H1 (cell line): ENCODE data around the gene MRPL42. TPM values are rescaled to one million over a fixed set of nuclear protein-coding genes. Genes with fewer than 3 reads are reported as not detected.

Experiments used
- CTCF ChIA-PET: fragments of 300-600 bp; sonication (Branson Sonifier 250); formaldehyde crosslinking; loops from one replicate; lab custom pipeline; 2021; ENCODE audit not compliant: partially characterized antibody; lab: Charles Lee
- POLR2A ChIA-PET: fragments of 300-600 bp; sonication (Branson Sonifier 250); formaldehyde crosslinking; loops from one replicate; lab custom pipeline; 2021; ENCODE audit warnings: inconsistent platforms; ENCODE audit not compliant: partially characterized antibody; lab: Charles Lee
- DNase-seq, 2 experiments: peaks; one replicate each; pipeline versions ENCODE4 v3.0.0 to v3.0.0-alpha.2; 2010 to 2022; ENCODE audit warnings: low spot score in 2 of 2, low read depth in 1 of 2, mixed read lengths in 1 of 2
- FAIRE-seq: peaks from 2 replicates; lab custom pipeline; 2011; peaks lifted over from hg19 to GRCh38; lab: Jason Lieb, UNC
- H2AFZ ChIP-seq: 2 replicates; pipeline ENCODE4 v1.8.1; 2012; ENCODE audit warnings: low read length, inconsistent platforms
- H2AK5ac ChIP-seq: 2 replicates; pipeline ENCODE4 v1.6.1; 2013; ENCODE audit warnings: low read depth, low read length
- H2BK120ac ChIP-seq: replicated peaks from 2 replicates; pipeline ENCODE3; 2013; ENCODE audit warnings: low read depth, low read length, inconsistent platforms
- H2BK12ac ChIP-seq: 2 replicates; pipeline ENCODE4 v1.6.1; 2013; ENCODE audit warnings: low read depth, low read length
- H2BK15ac ChIP-seq: 2 replicates; pipeline ENCODE4 v1.6.1; 2013; ENCODE audit warnings: low read length
- H2BK20ac ChIP-seq: 2 replicates; pipeline ENCODE4 v1.6.1; 2013; ENCODE audit warnings: low read length
- H2BK5ac ChIP-seq: 2 replicates; pipeline ENCODE4 v1.6.1; 2013; ENCODE audit warnings: low read depth, low read length
- H3K14ac ChIP-seq: 2 replicates; pipeline ENCODE4 v1.6.1; 2013; ENCODE audit warnings: inconsistent platforms; ENCODE audit not compliant: insufficient read length
- H3K18ac ChIP-seq: 2 replicates; pipeline ENCODE4 v1.6.1; 2013; ENCODE audit warnings: low read length; ENCODE audit errors: extremely low read depth
- H3K23ac ChIP-seq: 2 replicates; pipeline ENCODE4 v1.6.1; 2013; ENCODE audit warnings: inconsistent platforms; ENCODE audit not compliant: insufficient read length
- H3K23me2 ChIP-seq: 2 replicates; pipeline ENCODE4 v1.6.1; 2013; ENCODE audit warnings: low read depth, low read length
- H3K27ac ChIP-seq: 2 replicates; pipeline ENCODE4 v1.6.1; 2011; ENCODE audit warnings: low read depth, low read length, inconsistent platforms
- H3K27me3 ChIP-seq, 4 experiments: replicated peaks in 1 of 4; 1 replicate in 1 of 4; 2 replicates in 3 of 4; pipeline versions ENCODE4 v1.6.1 to v1.8.1; 2011 to 2013; ENCODE audit warnings: low read length in 3 of 4, mild to moderate bottlenecking in 3 of 4, inconsistent platforms in 2 of 4, mixed read lengths in 2 of 4, moderate library complexity in 1 of 4; ENCODE audit not compliant: control insufficient read depth in 3 of 4, insufficient read depth in 3 of 4; ENCODE audit errors: extremely low read depth in 1 of 4
- H3K36me3 ChIP-seq, 4 experiments: 2 replicates each; pipeline versions ENCODE4 v1.6.1 to v1.8.1; 2011 to 2013; ENCODE audit warnings: mild to moderate bottlenecking in 4 of 4, low read length in 3 of 4, moderate library complexity in 2 of 4, control low read depth in 1 of 4, inconsistent platforms in 1 of 4; ENCODE audit not compliant: insufficient read depth in 4 of 4, control insufficient read depth in 2 of 4
- H3K4ac ChIP-seq: replicated peaks from 2 replicates; pipeline ENCODE3; 2013; ENCODE audit warnings: low read length, low read depth, mixed read lengths, inconsistent platforms; ENCODE audit not compliant: insufficient read length
- H3K4me1 ChIP-seq, 4 experiments: replicated peaks in 1 of 4; 1 replicate in 1 of 4; 2 replicates in 3 of 4; pipeline versions ENCODE4 v1.6.1 to v1.8.1; 2011 to 2013; ENCODE audit warnings: low read length in 3 of 4, inconsistent platforms in 2 of 4, mixed read lengths in 1 of 4; ENCODE audit not compliant: insufficient read depth in 4 of 4, control insufficient read depth in 3 of 4
- H3K4me2 ChIP-seq, 2 experiments: 2 replicates each; pipeline versions ENCODE4 v1.6.1 to v1.8.1; 2011 to 2013; ENCODE audit warnings: low read depth in 2 of 2, low read length in 2 of 2, control low read depth in 1 of 2, inconsistent platforms in 1 of 2, mild to moderate bottlenecking in 1 of 2; ENCODE audit not compliant: insufficient read depth in 1 of 2
- H3K4me3 ChIP-seq, 4 experiments: fragments of 200-600, 300-600 bp in 1 of 4; sonication (generic), shearing (Covaris generic), sonication (Bioruptor Twin) in 1 of 4; 2 replicates each; pipeline versions ENCODE4 v1.5.1 to v1.8.1; 2011 to 2016; ENCODE audit warnings: low read length in 4 of 4, low read depth in 3 of 4, control low read depth in 2 of 4, inconsistent platforms in 2 of 4, mild to moderate bottlenecking in 2 of 4, mixed read lengths in 1 of 4, moderate library complexity in 1 of 4; ENCODE audit not compliant: insufficient read depth in 2 of 4; ENCODE audit errors: extremely low read depth in 1 of 4
- H3K56ac ChIP-seq: replicated peaks from 2 replicates; pipeline ENCODE3; 2013; ENCODE audit warnings: low read depth, mild to moderate bottlenecking, mixed read lengths, low read length, inconsistent platforms; ENCODE audit not compliant: insufficient read length
- H3K79me1 ChIP-seq: 2 replicates; pipeline ENCODE4 v1.6.1; 2013; ENCODE audit warnings: low read depth, low read length, control low read depth
- H3K79me2 ChIP-seq, 2 experiments: 2 replicates each; pipeline versions ENCODE4 v1.6.1 to v1.8.1; 2012 to 2013; ENCODE audit warnings: low read length in 2 of 2, mild to moderate bottlenecking in 2 of 2, inconsistent platforms in 1 of 2; ENCODE audit not compliant: insufficient read depth in 2 of 2, control insufficient read depth in 1 of 2
- H3K9ac ChIP-seq, 4 experiments: replicated peaks in 1 of 4; 1 replicate in 1 of 4; 2 replicates in 3 of 4; pipeline versions ENCODE4 v1.6.1 to v1.8.1; 2011 to 2013; ENCODE audit warnings: low read depth in 3 of 4, low read length in 3 of 4, control low read depth in 2 of 4, mild to moderate bottlenecking in 2 of 4, moderate library complexity in 2 of 4, inconsistent platforms in 1 of 4; ENCODE audit errors: extremely low read depth in 1 of 4
- H3K9me3 ChIP-seq, 2 experiments: 2 replicates each; pipeline versions ENCODE4 v1.6.1 to v1.8.1; 2012 to 2013; ENCODE audit warnings: mild to moderate bottlenecking in 2 of 2, moderate library complexity in 2 of 2, control low read depth in 1 of 2, inconsistent platforms in 1 of 2, low read depth in 1 of 2, low read length in 1 of 2, mixed read lengths in 1 of 2; ENCODE audit not compliant: insufficient read depth in 2 of 2
- H4K20me1 ChIP-seq, 2 experiments: replicated peaks in 1 of 2; 2 replicates each; pipeline versions ENCODE3 to v1.8.1; 2011 to 2013; ENCODE audit warnings: inconsistent platforms in 2 of 2, low read length in 2 of 2, mild to moderate bottlenecking in 1 of 2; ENCODE audit not compliant: insufficient read depth in 2 of 2, control insufficient read depth in 1 of 2
- H4K5ac ChIP-seq: 2 replicates; pipeline ENCODE4 v1.6.1; 2013; ENCODE audit warnings: low read length, low read depth, mixed read lengths, inconsistent platforms; ENCODE audit not compliant: insufficient read length
- H4K8ac ChIP-seq: 2 replicates; pipeline ENCODE4 v1.8.0; 2013; ENCODE audit warnings: mild to moderate bottlenecking, moderate library complexity, low read length, inconsistent platforms; ENCODE audit not compliant: insufficient read depth; ENCODE audit errors: extremely low read depth
- H4K91ac ChIP-seq: replicated peaks from 2 replicates; pipeline ENCODE3; 2013; ENCODE audit warnings: low read length, mixed read lengths, inconsistent platforms; ENCODE audit not compliant: insufficient read length
- BACH1 ChIP-seq: IDR thresholded peaks from 2 replicates; pipeline ENCODE4 v1.6.1; 2012; ENCODE audit warnings: low read length, improper control_type of control experiment
- RBBP5 ChIP-seq: IDR thresholded peaks from 2 replicates; pipeline ENCODE4 v1.7.1; 2012; ENCODE audit warnings: low read depth, mild to moderate bottlenecking, inconsistent platforms, low read length, moderate library complexity, borderline replicate concordance
- RXRA ChIP-seq: IDR thresholded peaks from 2 replicates; pipeline ENCODE4 v1.6.1; 2011; ENCODE audit warnings: low read depth, mild to moderate bottlenecking, low read length, moderate library complexity; ENCODE audit not compliant: insufficient read depth
- WGBS, 2 experiments: shearing (Covaris generic) in 1 of 2; methylation state at CpG; one replicate each; pipeline versions ENCODE4 v1.1.6 to v1.1.7; 2013 to 2015; ENCODE audit warnings: low lambda C conversion rate in 2 of 2, mixed read lengths in 2 of 2, inconsistent platforms in 1 of 2, low coverage in 1 of 2, missing lambda C conversion rate in 1 of 2; ENCODE audit not compliant: insufficient replicate concordance in 2 of 2, insufficient coverage in 1 of 2, insufficient read length in 1 of 2; ENCODE audit errors: extremely low coverage in 1 of 2, missing lambda C conversion rate in 1 of 2; 5-methylcytosine and 5-hydroxymethylcytosine counted together
- polyA plus RNA-seq, 7 experiments: library from polyadenylated mRNA; depleted of rRNA in 3 of 7; stranded (reverse) in 5 of 7; unstranded in 2 of 7; fragments of >200 nt in 5 of 7; fragments of 200-250 nt in 2 of 7; gene quantifications; 1 replicate in 5 of 7; 2 replicates in 1 of 7; 4 replicates in 1 of 7; pipeline versions ENCODE4 v1.2.1 to v1.2.3, GENCODE V29; 2011 to 2013; ENCODE audit warnings: missing spikeins in 2 of 7, mixed read lengths in 2 of 7
- total RNA-seq: library from RNA; stranded (reverse); fragmentation: NEBNext Ultra II Directional; extraction: Animal tissue kit (Norgen Biotek cat#: 25700); gene quantifications from 2 replicates; pipeline ENCODE4 v1.2.1, GENCODE V29; 2021

The MRPL42 gene
- total and polyA plus RNA-seq, 2 of the 8 experiments (the other 6 are each of a cell fraction or from before 2014, with no cell fraction given) = 110 to 176 TPM

- H3K9me3 ChIP-seq = no peaks in the 10 kb centered on the region
- CTCF ChIA-PET = interaction anchor here (0.6 to 1.6 kb wide), 7 partner anchors 11 to 709 kb away, joined by 3 to 8 read pairs (median 4); no protein-coding TSS in a partner anchor
- FAIRE-seq (no peak), DNase-seq (no peak)
- H3K79me1 ChIP-seq = peaks cover 4% of the 10 kb centered on the region
- no peak overlapping the region for H3K4me2 ChIP-seq
- no peak overlapping the region for H2BK12ac ChIP-seq
- no peaks in the 10 kb centered on the region for H3K23me2 ChIP-seq
- no peak overlapping the region for H3K23ac ChIP-seq
- no peak overlapping the region for H2AFZ ChIP-seq
- no peak overlapping the region for H3K56ac ChIP-seq
- no peak overlapping the region for H3K4ac ChIP-seq
- H3K36me3 ChIP-seq = no peaks in the 10 kb centered on the region
- WGBS, 2 experiments = 90% methylated on average over 1 of the region's 1 CpG; no CpG with 5 or more reads in 1 of the 2 experiments
- no peak overlapping the region for H2BK5ac ChIP-seq
- no peaks in the 10 kb centered on the region for H3K27me3 ChIP-seq
- H3K79me2 ChIP-seq = peaks cover 45 to 98% of the 10 kb centered on the region in 2 experiments
- peaks cover 0 to 6% (median 5%) of the 10 kb centered on the region in 4 experiments; a peak in 6 of 7 replicates for H3K4me1 ChIP-seq
- H2AK5ac ChIP-seq = no peak overlapping the region
- H4K20me1 ChIP-seq = peaks cover 23 to 26% of the 10 kb centered on the region in 2 experiments
- no peak overlapping the region for H4K91ac ChIP-seq
- POLR2A ChIA-PET = interaction anchor here (0.6 to 1.5 kb wide), 5 partner anchors 11 to 152 kb away, joined by 3 to 7 read pairs (median 3); partner anchors contain the start of gene UBE2N
- H3K18ac ChIP-seq = no peak overlapping the region
- H3K27ac ChIP-seq = no peak overlapping the region
- H4K5ac ChIP-seq = no peak overlapping the region
- H3K9ac ChIP-seq = no peak overlapping the region
- H4K8ac ChIP-seq = no peak overlapping the region
- H2BK20ac ChIP-seq = no peak overlapping the region
- H3K14ac ChIP-seq = no peak overlapping the region
- H2BK15ac ChIP-seq = no peak overlapping the region
- no peak overlapping the region for H3K4me3 ChIP-seq
- H2BK120ac ChIP-seq = no peak overlapping the region
- no peak for TF ChIP-seq RBBP5
- TF ChIP-seq BACH1 = no peak
- TF ChIP-seq RXRA = no peak
These were observed 40.9 kb upstream of the MRPL42 start for GRCh38 chr12:93426412-93426805.
